Stimulated activated CD8-positive, alpha-beta memory T cell treated with anti-CD3 and anti-CD28 coated beads, Interleukin-7, amount 100 ng/mL, for 48 hours (primary cell): ENCODE data around the gene GRIN2D.

Experiments
- DNase-seq, 2 donors: peaks; one replicate each; pipeline ENCODE4 v3.0.0-alpha.2; 2020; ENCODE audit warnings: low read depth in 1 of 2; ENCODE audit errors: extremely low read depth in 1 of 2

GRIN2D gene

DNA sequence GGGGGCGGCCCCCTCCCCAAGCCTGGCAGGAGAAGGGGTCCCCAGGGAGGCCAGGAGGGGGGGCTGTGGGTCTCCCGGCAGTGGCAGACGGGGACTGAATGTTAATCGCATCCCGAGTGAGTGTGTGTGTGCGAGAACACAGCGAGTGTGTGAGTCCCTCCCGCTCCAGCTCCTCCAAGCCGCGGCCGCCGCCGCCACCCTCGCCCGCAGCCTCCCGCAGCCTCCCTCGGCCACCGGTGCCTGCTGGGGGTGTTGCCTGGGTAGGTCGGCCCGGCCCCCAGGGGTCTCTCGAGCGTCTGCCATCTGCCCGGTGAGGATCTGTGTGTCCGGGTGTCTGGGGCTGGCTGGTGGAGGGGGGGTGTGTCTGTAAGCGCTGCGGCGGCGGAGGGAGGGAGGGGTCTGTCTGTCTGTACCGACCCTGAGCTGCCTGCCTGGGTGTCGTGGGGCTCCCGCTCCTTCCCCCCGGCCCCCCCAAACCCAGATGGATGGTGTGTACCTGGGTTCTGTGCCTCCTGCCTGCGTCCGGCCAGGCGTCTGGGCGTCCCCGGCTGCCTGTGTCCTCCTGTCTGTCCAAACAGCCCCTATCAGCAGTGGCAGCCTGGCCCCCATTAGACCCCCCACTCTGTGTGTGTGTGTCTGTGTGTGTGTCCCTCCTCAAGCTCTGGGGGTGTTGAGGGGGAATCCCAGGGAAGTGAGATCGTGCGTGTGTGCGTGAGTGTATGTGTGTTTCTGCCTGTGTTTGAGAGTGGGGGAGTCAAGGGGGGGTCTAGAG is at the start of gene GRIN2D:
Gene GRIN2D, plus strand, starts transcription at position 110 of the 772 bp plus-strand sequence. CDS start 4,725 bp downstream, outside the sequence.
- DNase-seq, result no peak

DNA sequence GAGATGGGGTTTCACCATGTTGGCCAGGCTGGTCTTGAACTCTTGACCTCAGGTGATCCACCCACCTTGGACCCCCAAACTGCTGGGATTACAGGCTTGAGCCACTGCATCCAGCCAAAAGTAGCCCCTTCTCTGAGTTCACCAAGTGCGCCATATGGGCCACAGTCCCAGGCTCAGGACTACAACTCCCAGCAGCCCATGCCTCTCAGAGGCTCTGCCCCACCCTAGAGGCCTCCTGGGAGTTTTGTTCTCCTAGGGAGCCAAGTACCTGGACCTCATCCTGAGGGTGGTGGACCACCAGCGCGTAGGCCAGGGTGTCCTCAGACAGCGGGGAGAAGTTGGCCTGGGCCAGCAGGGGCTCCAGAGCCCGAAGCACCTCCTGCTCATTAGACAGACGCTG is 48.6 kb upstream of the GRIN2D start:
- no peak for DNase-seq

DNA sequence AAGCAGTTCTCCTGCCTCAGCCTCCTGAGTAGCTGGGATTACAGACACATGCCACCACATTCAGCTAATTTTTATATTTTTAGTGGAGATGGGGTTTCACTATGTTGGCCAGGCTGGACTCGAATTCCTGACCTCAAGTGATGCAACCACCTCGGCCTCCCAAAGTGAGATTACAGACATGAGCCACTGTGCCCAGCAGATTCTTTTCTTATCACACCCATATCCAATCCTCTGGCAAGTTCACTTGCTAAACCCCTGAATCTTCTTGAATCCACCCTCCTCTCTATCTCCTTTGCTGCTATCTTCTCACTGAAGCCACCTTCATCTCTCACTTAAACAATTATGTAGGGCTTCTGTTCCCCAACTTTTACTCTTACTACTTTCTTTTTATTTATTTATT is 47.3 kb upstream of the GRIN2D start:
- no peak for DNase-seq

DNA sequence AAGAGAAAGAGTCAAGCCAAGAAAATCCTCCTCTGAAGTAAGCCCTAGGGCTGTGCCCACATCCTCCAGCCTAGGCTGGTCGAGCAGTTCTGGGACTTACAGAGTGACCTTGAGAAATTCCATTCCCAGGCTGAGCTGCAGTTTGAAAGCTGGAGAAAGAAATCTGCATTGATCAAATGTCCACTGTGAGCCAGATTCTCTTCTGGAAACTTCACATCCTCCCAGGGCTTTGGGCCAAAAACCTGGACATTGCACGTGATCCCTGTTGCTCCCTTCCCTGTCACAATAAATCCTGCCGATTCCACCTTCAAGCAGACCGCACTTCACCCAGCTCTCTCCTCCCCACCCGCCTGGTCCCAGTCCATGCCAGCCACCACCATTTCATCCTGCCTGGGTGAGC is 45.4 kb upstream of the GRIN2D start:
- DNase-seq, result no peak

DNA sequence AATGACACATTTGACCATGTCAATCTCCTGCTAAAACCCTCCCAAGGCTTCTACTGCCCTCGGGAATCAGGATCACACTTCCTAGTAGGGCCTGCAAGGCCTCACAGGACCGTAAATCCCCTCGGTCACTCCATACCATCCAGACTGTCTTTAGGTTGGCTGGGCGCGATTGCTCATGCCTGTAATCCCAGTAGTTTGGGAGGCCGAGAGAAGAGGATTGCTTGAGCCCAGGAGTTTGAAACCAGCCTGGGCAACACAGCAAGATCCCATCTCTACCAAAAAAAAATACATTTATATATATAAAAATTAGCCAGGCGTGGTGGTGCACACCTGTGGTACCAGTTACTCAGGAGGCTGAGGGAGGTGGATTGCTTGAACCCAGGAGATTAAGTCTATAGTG is 44.7 kb upstream of the GRIN2D start:
- no peak for DNase-seq

DNA sequence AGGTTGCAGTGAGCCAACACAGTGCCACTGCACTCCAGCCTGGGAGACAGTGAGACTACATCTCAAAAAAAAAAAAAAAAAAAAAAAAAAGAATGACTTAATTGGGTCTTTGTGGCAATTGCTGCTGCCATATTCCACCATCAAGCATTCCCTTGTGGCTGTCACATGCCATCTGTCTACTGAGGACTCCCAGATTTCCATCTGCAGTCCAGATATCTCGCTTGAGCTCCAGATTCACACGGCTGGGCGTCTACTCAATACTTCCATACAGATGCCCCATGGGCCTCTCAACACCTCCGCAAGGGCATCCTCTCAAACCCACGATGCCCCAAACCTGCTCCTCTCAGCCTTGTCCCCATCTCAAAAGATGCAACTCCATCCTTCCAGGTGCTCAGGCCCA is 42.6 kb upstream of the GRIN2D start:
- no peak for DNase-seq

DNA sequence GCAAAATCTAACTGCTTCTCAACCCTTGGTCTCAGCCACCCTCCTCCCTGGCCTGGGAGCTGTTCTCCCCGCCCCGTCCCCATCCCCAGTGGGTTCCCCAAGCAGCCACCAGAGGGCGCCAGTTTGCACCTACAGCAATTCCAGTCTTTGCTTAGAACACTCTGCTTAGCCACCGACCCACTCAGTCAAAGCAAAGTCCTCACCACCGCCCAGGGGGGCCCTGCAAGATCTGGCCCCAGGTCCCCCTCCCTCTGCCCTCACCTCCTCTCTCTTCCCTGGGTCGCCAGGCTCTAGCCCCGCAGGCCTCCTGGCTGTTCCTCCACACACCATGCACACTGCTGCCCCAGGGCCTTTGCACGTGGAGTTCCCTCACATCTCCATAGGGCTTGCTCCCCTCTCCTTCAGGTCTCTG is 42.1 kb upstream of the GRIN2D start:
- DNase-seq, result peak; percentile 50 to 69

DNA sequence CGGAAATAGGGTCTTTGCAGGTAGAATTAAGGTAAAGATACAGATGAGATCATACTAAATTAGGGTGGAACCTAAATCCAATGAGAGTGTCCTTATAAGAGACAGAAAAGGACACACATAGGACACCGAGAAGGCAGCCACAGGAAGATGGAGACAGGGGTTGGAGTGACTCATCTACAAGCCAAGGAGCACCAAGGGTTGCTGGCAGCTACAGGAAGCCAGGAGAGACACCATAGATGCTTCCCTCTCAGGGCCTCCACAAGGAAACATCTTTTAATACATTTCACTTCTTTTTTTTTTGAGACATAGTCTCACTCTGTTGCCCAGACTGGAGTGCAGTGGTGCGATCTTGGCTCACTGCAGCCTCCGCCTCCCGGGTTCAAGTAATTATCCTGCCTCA is 39.8 kb upstream of the GRIN2D start:
- DNase-seq, result no peak

DNA sequence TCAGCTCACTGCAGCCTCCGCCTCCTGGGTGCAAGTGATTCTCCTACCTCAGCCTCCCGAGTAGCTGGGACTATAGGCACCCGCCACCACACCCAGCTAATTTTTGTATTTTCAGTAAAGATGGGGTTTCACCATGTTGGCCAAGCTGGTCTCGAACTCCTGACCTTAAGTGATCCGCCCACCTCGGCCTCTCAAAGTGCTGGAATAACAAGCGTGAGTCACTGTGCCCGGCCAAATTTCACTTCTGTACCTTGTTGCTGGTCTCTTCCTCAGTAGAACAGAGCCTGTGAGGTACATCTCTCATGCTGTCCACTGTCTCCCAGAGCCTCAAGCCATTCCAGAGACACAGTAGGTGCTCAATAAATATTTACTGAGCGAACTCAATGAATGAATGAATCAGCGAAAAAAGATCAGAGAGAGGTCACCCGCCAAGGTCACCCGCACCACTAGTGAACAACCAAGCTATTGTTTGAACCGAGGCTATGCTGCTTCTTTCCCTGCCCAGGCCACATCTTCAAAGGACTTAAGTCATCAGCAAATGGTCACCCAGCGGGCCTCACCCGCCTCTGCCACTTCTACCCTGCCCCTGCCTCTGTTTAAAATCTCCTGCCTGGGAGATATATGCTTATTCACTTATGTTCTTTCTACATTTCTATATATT is 39.0 kb upstream of the GRIN2D start:
- DNase-seq, result no peak

DNA sequence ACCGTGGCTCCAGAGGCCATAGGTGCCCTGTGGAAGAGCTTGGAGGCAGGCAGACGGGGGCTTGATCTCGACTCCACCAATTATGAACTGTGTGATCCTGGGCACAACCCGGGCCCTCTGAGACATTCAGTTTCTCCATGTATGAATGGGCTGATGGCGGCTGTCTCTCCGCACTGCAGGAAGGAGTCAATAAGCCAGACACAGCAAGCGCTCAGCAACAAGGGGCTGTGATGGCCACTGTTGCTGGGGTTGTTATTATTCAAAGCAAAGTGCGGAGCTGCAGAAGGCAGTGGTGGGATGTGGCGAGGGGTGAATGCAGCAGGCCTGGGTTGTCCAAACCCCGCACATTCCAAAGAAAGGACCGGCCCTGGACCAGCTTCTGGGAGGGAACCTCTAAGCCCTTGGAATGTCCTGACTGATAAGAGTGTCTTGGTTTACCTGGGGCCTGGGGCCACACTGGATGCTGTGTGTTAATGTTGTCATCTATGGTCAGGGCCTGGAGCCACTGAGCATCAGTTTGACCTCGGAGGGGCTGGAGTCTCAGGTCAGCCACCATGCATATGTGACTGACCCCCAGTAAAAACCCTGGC is 38.0 kb upstream of the GRIN2D start:
- DNase-seq, result no peak

DNA sequence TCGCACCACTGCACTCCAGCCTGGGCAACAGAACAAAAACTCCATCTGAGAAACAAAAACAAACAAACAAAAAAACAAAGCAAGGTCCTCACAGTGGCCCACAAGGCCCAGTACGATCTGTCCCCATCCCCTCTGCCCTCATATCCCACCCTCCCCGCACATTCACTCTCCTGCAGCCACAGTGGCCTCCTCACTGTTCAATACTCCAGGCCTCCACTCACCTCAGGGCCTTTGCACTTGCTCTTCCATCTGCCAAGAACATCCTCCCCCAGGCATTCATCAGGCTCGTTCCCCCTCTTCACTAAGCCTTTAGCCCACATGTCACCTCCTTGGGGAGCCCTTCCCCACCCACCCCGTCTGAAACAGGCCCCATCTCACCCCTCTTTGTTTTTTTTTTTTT is 34.3 kb upstream of the GRIN2D start:
- no peak for DNase-seq

DNA sequence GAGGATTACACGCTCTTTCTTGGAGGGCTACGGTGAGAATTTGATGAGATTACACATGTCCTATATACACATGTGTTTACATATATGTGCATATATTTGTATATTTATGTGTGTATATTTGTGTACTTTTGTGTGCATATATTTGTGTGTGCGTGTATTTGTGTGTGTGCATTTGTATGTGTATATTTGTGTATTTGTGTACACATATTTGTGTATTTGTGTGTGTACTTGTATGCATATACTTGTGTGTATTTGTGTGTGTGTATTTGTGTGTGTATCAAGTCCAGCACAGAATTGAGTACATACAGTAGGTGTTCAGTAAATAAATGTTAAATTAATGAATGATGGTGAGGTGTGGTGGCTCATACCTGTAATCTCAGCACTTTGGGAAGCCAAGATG is 31.6 kb upstream of the GRIN2D start:
- DNase-seq, result no peak

DNA sequence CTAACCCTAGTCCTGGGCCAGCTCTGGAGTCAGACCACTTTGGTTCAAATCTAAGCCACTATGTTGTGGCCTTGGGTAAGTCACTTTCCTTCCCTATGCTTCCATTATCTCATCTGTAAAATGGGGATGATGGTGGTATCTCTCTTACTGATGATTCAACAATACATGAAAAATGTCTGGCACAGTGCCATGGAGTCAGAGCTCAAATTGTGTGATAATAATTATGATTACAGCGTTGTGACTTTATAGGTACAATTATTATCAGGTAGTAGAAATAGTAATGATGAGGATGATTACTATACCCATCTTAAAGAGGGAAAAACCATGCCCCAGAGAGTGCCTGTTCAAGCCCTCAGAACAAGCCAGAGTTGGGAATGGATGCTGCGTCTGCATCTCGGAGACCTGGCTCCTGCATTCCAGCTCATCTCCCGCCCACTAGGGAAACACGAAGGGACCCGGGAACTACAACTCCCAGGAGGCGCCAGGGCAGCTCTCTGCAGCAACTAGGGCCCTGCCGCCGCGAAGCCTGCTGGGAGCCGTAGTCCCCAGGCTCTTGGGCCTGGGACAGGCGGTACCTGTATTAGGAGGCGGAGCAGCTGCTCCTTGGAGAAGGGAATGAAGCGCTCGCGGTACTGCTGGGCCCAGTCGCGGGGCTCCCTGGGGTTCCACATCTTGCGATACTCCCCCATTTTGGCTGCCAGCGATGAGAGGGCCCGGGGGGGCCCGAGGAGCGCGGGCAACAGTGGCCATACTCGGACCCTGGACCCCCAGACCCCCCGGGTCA is 30.6 kb upstream of the GRIN2D start:
- DNase-seq, result peak; percentile 75 to 90

DNA sequence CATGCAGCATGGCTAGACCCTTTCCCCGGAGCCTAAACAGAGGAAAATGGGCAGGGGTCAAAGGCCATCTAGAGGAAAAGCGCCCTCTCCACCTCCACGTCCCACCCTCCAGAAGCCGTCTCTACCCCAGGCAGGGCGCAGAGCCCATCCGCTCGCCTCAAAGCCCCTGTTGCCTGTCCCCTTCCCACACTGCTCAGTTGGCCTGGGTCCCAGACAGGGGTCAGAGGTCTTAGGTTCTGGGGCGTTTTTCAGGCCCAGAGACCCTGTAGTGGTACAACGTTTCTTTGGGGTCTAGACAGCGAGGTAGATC is 30.0 kb upstream of the GRIN2D start:
- DNase-seq, result no peak

DNA sequence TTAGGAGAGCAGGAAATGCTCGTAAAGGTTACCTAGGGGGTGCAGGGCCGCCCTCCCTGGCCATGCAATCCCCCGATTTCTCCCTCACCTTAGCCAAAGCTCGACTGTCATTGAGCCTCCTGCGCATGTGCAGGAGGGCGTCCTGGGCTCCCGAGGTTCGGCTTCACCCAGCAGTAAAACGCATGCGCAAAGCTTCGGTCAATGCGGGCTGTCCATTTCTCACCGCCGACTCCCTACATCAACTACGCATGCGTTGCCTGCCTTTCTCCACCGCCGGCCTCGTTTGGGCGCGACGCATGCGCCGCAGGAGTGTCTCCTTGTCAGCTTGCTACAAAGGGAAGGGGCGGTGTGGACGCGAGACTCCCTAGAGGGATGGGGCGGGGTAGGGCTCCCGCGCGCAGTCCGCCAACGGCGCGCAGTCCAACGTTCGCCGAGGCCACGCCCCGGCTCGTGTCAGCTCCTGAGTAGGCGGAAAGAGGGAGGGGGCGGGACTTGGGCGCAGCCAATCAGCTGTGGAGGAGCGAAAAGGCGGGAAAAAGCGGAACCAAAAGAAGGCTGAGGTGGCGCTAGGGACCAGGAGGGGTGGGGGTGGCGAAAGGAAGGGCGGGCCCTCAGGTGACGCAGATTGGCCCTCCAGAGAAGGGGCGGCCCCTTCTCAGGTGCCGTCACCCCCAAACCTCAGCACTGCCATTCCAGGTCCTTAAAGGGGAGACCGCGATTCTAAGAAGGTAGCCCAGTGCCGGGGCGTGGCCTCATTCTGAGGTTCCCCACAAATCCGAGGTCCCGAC is 29.5 kb upstream of the GRIN2D start, which contains the start of the genes SYNGR4 and TMEM143:
Gene SYNGR4, plus strand, starts transcription at position 558 of the 788 bp plus-strand sequence. CDS start 1,476 bp downstream, outside the sequence.
Gene TMEM143, minus strand, starts transcription at position 131 of the 788 bp plus-strand sequence. Its CDS starts 20 bp downstream, at position 111.
- peak; percentile 97 to 98 for DNase-seq

DNA sequence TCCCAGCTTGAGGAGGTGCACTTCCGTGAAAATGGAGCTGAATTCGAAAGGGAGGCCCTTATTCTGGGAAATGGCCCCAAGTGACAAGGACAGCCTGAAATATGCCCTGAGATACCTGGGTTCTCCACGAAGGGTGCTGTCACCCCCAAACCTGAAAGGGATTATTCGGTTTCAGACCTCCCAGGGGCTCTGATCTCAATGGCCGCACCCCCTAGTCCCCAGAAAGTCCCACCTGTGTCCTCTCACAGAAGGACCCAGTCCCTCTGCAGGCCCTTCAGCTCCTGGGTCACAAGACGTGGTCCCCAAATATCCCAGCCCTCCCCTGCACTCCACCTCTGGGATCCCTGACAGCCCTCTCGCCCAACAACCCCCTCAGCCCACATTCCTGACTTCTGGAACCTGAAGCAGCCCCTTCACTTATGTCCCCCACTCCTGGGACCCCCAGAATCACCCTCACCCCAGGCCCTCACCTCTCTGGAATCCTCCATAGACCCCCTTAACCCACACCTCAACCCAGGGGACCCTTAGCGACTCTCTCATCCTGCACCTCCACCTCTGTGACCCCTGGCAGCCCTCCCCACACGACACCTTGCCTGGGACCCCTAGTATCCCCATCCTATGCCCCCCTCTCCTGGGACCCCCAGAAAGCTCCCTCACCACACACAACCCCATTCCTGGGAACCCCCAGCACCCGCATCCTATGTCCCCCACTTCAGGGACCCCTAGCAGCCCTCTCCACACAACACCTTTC is 28.7 kb upstream of the GRIN2D start:
- no peak for DNase-seq

DNA sequence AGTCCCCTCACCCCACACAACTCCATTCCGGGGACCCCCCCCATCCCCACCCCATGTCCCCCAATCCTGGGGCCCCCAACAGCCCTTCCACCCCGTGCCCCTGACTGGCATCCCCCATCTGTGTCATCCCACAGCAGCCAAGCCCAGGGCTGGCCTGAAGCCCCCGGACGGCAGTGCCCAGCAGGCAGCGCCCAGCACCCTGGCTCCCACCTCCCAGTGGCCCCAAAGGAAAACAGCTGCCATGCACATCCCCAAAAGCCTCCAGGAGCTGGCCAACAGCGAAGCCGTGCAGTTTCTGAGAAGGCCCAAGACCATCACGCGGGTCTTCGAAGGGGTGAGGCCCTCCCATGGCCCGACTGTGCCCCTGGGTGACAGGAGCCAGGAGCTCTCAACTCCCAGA is 27.9 kb upstream of the GRIN2D start:
- no peak for DNase-seq

DNA sequence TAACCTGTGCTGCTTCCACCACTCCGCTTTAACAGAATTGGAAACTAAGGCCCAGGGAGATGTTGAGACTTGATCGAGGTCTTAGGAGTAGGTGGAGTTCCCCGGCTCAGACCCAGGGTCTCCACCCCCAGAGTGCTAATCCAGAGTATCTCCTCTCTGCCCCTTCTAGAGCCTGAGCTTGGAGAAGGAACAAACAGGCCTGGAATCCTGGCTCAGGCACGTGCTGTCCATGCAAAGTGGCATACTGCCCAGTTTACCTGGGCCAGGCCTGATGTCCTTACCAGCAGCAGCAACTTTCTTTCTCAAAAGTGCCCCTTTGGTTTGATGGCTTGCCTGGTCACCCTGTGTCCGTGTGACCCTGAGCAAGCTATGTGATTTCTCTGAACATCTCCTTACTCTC is 25.6 kb upstream of the GRIN2D start:
- DNase-seq, result no peak

DNA sequence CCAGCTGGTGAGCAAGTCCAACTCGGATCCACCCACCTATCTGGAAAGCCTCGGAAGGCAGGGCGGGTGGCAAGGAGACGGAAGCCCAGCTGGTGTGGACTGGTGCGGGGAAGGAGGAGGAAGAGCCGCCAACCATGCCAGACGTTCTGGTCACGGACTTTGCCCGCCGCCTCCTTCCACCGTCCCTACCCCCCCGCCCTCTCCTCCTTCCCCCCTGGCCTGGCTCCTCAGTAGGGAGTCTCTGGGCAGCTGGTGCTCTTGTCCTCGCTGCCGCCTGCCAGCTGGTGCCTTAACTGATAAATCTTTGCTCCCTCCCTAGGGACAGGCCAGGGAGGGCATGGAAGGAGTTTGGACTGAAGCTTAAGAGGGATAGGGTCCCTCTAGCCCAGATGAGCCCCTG is 24.5 kb upstream of the GRIN2D start:
- DNase-seq, result no peak

DNA sequence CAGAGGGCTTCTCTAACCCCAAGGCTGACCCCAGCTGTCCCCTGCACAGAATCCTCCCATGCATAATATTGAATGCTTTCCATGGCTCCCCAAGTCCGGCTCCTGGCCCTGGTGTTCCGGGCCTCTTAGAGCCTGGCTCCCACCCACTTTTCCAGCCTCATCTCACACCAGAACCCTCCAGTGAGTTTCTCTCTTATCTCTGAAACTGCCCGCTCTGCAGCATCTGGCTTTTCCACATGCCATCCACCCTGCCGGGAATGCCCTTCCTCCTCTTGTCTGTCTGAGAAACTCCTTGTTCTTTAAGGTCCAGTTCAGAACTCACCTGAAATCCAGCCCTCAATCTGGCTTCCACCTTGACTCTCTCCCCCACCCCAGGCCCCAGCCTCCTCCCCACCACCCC is 22.5 kb upstream of the GRIN2D start:
- no peak for DNase-seq
